ENCODE measurements around the gene FTCD. TPM values are rescaled to one million over a fixed set of nuclear protein-coding genes. Genes with fewer than 3 reads are reported as not detected.

Gene FTCD
- total and polyA plus RNA-seq, 10 of the 15 experiments (the other 5 are each of a cell fraction or from before 2014, with no cell fraction given) = 0.27 to 0.28 TPM; not detected in 8

DNA sequence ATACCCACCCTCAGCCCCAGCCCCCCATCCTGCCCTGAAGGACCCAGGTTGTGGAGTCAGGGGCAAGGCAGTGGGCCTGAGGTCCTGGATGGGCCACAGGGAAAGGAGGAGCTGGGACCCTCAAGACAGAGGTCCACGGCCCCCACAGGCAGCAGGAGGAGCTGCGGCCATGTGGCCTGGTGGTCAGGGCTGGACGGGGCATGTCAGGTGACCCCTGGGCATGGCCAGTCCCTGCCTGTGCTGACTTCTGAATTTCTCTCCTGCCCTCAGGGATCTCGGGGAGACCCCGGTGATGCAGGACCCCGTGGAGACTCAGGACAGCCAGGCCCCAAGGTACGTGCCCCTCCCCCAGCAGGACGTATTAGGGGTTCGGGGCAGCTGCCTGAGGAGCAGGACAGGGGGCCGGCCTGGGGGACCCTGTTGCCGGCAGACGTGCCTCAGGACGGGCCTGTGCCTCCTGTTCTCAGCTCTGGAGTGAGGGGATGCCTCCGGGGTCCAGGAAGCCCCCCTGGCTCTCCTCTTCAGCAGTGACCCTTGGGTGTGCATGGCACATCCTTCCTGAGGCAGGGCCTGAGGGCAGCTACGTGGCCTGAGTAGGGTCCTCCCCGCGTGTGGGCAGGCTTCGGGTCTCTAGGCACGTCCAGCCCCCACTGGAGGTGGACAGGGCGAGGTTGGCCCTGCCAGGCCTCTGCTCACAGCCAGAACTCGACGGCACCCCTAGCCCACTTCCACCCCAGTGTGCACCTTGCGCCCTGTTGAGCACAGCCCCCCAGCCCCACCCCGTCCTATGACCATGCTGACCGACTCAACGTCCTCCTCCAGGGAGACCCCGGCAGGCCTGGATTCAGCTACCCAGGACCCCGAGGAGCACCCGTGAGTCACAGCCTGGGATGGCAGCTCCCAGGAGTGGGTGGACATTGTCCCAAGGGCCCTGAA is 33.8 kb downstream of the FTCD start:
- no peaks in the 10 kb centered on the region for H3K36me3 ChIP-seq (ENCODE audit: control insufficient read depth in 2 of 2, insufficient read depth in 2 of 2, low read length in 1 of 2)
- H3K4me2 ChIP-seq (ENCODE audit: control insufficient read depth, insufficient read depth) = no peak overlapping the region
- H3K79me2 ChIP-seq (ENCODE audit: control insufficient read depth, insufficient read depth, low read length) = no peaks in the 10 kb centered on the region
- H3K9ac ChIP-seq (ENCODE audit: control insufficient read depth, insufficient read depth, low read length) = no peak overlapping the region
- no TSS peak for BruUV-seq (replicated peaks)
- ChIA-PET RAD21 (ENCODE audit: unreplicated experiment) (no interaction called here), SMC1A (ENCODE audit: uncharacterized antibody, unreplicated experiment) (no interaction called here), POLR2A (no interaction called here), CTCF (no interaction called here)
- no peaks in the 10 kb centered on the region for H3K9me3 ChIP-seq (replicated peaks; ENCODE audit: control insufficient read depth, insufficient read depth, low read length)
- H4K20me1 ChIP-seq (ENCODE audit: control insufficient read depth, insufficient read depth) = no peaks in the 10 kb centered on the region
- 30% methylated on average over 28 of the region's 29 CpGs for WGBS (ENCODE audit: insufficient coverage, insufficient replicate concordance, low lambda C conversion rate, missing lambda C conversion rate)
- DNase-seq (ENCODE audit: low read depth, low spot score) = no peak
- in situ Hi-C loops (cut with MboI) = no loop called here
- FAIRE-seq = no peak
- no peaks in the 10 kb centered on the region for H3K4me1 ChIP-seq (ENCODE audit: control insufficient read depth, insufficient read depth, low read length)
- intact Hi-C loops (cut with micrococcal nuclease; ENCODE audit: unreplicated experiment) = no loop called here
- no peak overlapping the region for H3K27ac ChIP-seq (ENCODE audit: control insufficient read depth, insufficient read depth)
- H3K27me3 ChIP-seq (replicated peaks in 1 of 2; ENCODE audit: control insufficient read depth in 2 of 2, insufficient read depth in 2 of 2, low read length in 1 of 2) = no peaks in the 10 kb centered on the region
- no peak for ATAC-seq
- TF ChIP-seq HDAC6 (IDR thresholded peaks at IDR 0.05; ENCODE audit: unreplicated experiment) = no peak
- TF ChIP-seq SRF (IDR thresholded peaks at IDR 0.05; ENCODE audit: low read depth in 2 of 2, low read length in 2 of 2) = no peak
- TF ChIP-seq IKZF2 (IDR thresholded peaks at IDR 0.05) = no peak
- no peak for TF ChIP-seq NFIC (IDR thresholded peaks at IDR 0.05; ENCODE audit: low read depth, low read length)
- TF ChIP-seq RCOR1 (conservative IDR thresholded peaks at IDR 0.05; ENCODE audit: low read depth, low read length) = no peak
- TF ChIP-seq TARDBP (IDR thresholded peaks at IDR 0.05; ENCODE audit: borderline replicate concordance) = no peak
- no peak for TF ChIP-seq NR2F1 (conservative IDR thresholded peaks at IDR 0.05)
- no peak for TF ChIP-seq TCF12 (IDR thresholded peaks at IDR 0.05; ENCODE audit: low read depth, low read length)
- TF ChIP-seq CBX5 (IDR thresholded peaks at IDR 0.05; ENCODE audit: low read depth) = no peak
- TF ChIP-seq, protein P1, sequence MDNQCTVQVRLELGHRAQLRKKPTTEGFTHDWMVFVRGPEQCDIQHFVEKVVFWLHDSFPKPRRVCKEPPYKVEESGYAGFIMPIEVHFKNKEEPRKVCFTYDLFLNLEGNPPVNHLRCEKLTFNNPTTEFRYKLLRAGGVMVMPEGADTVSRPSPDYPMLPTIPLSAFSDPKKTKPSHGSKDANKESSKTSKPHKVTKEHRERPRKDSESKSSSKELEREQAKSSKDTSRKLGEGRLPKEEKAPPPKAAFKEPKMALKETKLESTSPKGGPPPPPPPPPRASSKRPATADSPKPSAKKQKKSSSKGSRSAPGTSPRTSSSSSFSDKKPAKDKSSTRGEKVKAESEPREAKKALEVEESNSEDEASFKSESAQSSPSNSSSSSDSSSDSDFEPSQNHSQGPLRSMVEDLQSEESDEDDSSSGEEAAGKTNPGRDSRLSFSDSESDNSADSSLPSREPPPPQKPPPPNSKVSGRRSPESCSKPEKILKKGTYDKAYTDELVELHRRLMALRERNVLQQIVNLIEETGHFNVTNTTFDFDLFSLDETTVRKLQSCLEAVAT (IDR thresholded peaks at IDR 0.05) = no peak
- no peak for TF ChIP-seq SP1 (IDR thresholded peaks at IDR 0.05; ENCODE audit: low read depth, low read length)
- H3K4me3 ChIP-seq = no peak overlapping the region
- H2AFZ ChIP-seq (ENCODE audit: control insufficient read depth, low read depth, low read length) = no peak overlapping the region

All from GM12878 (cell line).